Subcutaneous adipose tissue (tissue), 4 donors: Measurements from ENCODE around the gene CNNM2. TPM values are rescaled to one million over a fixed set of nuclear protein-coding genes. Genes with fewer than 3 reads are reported as not detected.

ENCODE experiments used
- CTCF ChIP-seq: fragments of 450-650 bp; IDR thresholded peaks from one replicate; pipeline ENCODE4 v1.5.1; 2016; ENCODE audit warnings: low read depth, mild to moderate bottlenecking, control low read depth, antibody characterized with exemption, moderate library complexity
- total RNA-seq, 4 donors: library from RNA; depleted of rRNA; stranded (reverse); fragments of >200 nt; gene quantifications; one replicate each; pipeline ENCODE4 v1.1.0, GENCODE V29; 2016

Gene CNNM2
- total RNA-seq, 4 donors from 2014 or later: 3.3 to 9.6 (median 5.1) TPM

GRCh38 chr10:103110407-103110806 is 192.3 kb downstream of the CNNM2 start:
- no peak for TF ChIP-seq CTCF

- TF ChIP-seq CTCF: no peak
These were observed 193.2 kb downstream of the CNNM2 start for GRCh38 chr10:103111031-103111917.

- TF ChIP-seq CTCF: no peak
These were observed 194.1 kb downstream of the CNNM2 start for GRCh38 chr10:103111918-103112877.

GRCh38 chr10:103114876-103115275 is 196.8 kb downstream of the CNNM2 start:
- no peak for TF ChIP-seq CTCF

- no peak for TF ChIP-seq CTCF
These were observed 199.2 kb downstream of the CNNM2 start for GRCh38 chr10:103117247-103117646.

- no peak for TF ChIP-seq CTCF
These were observed 202.5 kb downstream of the CNNM2 start for GRCh38 chr10:103120546-103120945.
